Neutrophil (primary cell): ENCODE measurements around the gene EFCAB6.

ENCODE experiments used
- H3K27ac ChIP-seq: fragments of 200-600 bp; sonication (generic); 2 replicates; pipeline ENCODE4 v1.5.1; 2016; ENCODE audit warnings: mild to moderate bottlenecking, moderate library complexity
- H3K27me3 ChIP-seq: fragments of 200-600 bp; sonication (generic); 2 replicates; pipeline ENCODE4 v1.6.0; 2016; ENCODE audit warnings: mild to moderate bottlenecking
- H3K36me3 ChIP-seq: fragments of 200-600 bp; sonication (generic); 2 replicates; pipeline ENCODE4 v1.5.1; 2017
- H3K4me1 ChIP-seq, 2 experiments: fragments of 200-600 bp in 1 of 2; sonication (generic) in 1 of 2; 1 replicate in 1 of 2; 2 replicates in 1 of 2; pipeline versions ENCODE4 v1.5.1 to v1.6.1; 2013 to 2016; ENCODE audit warnings: low read depth in 1 of 2, low read length in 1 of 2, mild to moderate bottlenecking in 1 of 2, moderate library complexity in 1 of 2; ENCODE audit not compliant: control insufficient read depth in 1 of 2, insufficient read depth in 1 of 2
- H3K4me3 ChIP-seq, 2 experiments: fragments of 200-600 bp in 1 of 2; sonication (generic) in 1 of 2; 1 replicate in 1 of 2; 2 replicates in 1 of 2; pipeline ENCODE4 v1.5.1; 2013 to 2016; ENCODE audit warnings: low read depth in 1 of 2, low read length in 1 of 2, mild to moderate bottlenecking in 1 of 2, moderate library complexity in 1 of 2
- H3K9me3 ChIP-seq: fragments of 200-600 bp; sonication (generic); 2 replicates; pipeline ENCODE4 v1.5.1; 2016
- CTCF ChIP-seq: fragments of 200-600 bp; sonication (generic); IDR thresholded peaks from 2 replicates; pipeline ENCODE4 v1.5.1; 2016; ENCODE audit warnings: antibody characterized with exemption

The EFCAB6 gene

GRCh38 chr22:43850529-43850928, 38.4 kb upstream of the EFCAB6 start:
- no peaks in the 10 kb centered on the region for H3K27me3 ChIP-seq
- no peak for TF ChIP-seq CTCF
- no peaks in the 10 kb centered on the region for H3K36me3 ChIP-seq
- H3K27ac ChIP-seq = no peak overlapping the region
- no peaks in the 10 kb centered on the region for H3K4me1 ChIP-seq
- no peak overlapping the region for H3K4me3 ChIP-seq
- H3K9me3 ChIP-seq = no peaks in the 10 kb centered on the region

- no peaks in the 10 kb centered on the region for H3K9me3 ChIP-seq
- no peaks in the 10 kb centered on the region for H3K27me3 ChIP-seq
- H3K4me3 ChIP-seq = no peak overlapping the region
- no peak overlapping the region for H3K27ac ChIP-seq
- no peaks in the 10 kb centered on the region for H3K36me3 ChIP-seq
- H3K4me1 ChIP-seq = no peaks in the 10 kb centered on the region
- TF ChIP-seq CTCF = no peak
Measured at GRCh38 chr22:43849731-43850130, 37.6 kb upstream of the EFCAB6 start.

GRCh38 chr22:43848366-43849171, 36.5 kb upstream of the EFCAB6 start:
- TF ChIP-seq CTCF = no peak
- Histone ChIP-seq H3K4me1 (no peaks in the 10 kb centered on the region), H3K4me3 (no peak overlapping the region), H3K27me3 (no peaks in the 10 kb centered on the region), H3K27ac (no peak overlapping the region), H3K9me3 (no peaks in the 10 kb centered on the region), H3K36me3 (no peaks in the 10 kb centered on the region)

GRCh38 chr22:43847376-43848289, 35.5 kb upstream of the EFCAB6 start:
- Histone ChIP-seq H3K4me1 (no peaks in the 10 kb centered on the region), H3K4me3 (no peak overlapping the region), H3K27me3 (no peaks in the 10 kb centered on the region), H3K36me3 (no peaks in the 10 kb centered on the region), H3K9me3 (no peaks in the 10 kb centered on the region), H3K27ac (no peak overlapping the region)
- TF ChIP-seq CTCF = no peak

GRCh38 chr22:43846966-43847365, 34.9 kb upstream of the EFCAB6 start:
- Histone ChIP-seq H3K4me3 (no peak overlapping the region), H3K27ac (no peak overlapping the region), H3K4me1 (no peaks in the 10 kb centered on the region), H3K9me3 (no peaks in the 10 kb centered on the region), H3K36me3 (no peaks in the 10 kb centered on the region), H3K27me3 (no peaks in the 10 kb centered on the region)
- no peak for TF ChIP-seq CTCF
